HG03565 (cell line): Measurements from ENCODE around the gene SAMD10.
"Not testable (repeated sequence)": the region's sequence is repeated elsewhere in the genome, so short reads cannot be mapped to it uniquely, and the experiment has no call there.

Experiments
- ATAC-seq: cut with Tn5 transposase; IDR thresholded peaks from one replicate; pipeline ENCODE4 v1.9.1; 2021; ENCODE audit warnings: mild to moderate bottlenecking, moderate library complexity; ENCODE audit not compliant: unreplicated experiment

The SAMD10 gene

GRCh38 chr20:63969838-63970713 is 9.4 kb downstream of the SAMD10 start, which contains the start of gene ZNF512B:
TSS of gene ZNF512B (minus strand) at chr20:63969930. CDS start at chr20:63967950, 1,980 bp downstream.
- ATAC-seq: no peak

- ATAC-seq: no peak
These were observed 10.3 kb downstream of the SAMD10 start for GRCh38 chr20:63968928-63969760.

GRCh38 chr20:63968136-63968927 is 11.1 kb downstream of the SAMD10 start:
- ATAC-seq: no peak

GRCh38 chr20:63967330-63968135 is 11.9 kb downstream of the SAMD10 start:
- ATAC-seq: no peak

- ATAC-seq: no peak
These were observed 12.5 kb downstream of the SAMD10 start for GRCh38 chr20:63966944-63967322.

GRCh38 chr20:63966172-63966943 is 13.1 kb downstream of the SAMD10 start:
- no peak for ATAC-seq

- ATAC-seq: no peak
These were observed 15.0 kb downstream of the SAMD10 start for GRCh38 chr20:63964412-63964811.

- ATAC-seq: no peak
These were observed 15.6 kb downstream of the SAMD10 start for GRCh38 chr20:63963784-63964301.

- no peak for ATAC-seq
These were observed 16.1 kb downstream of the SAMD10 start for GRCh38 chr20:63963348-63963741.

GRCh38 chr20:63962426-63963347 is 16.8 kb downstream of the SAMD10 start:
- no peak for ATAC-seq

GRCh38 chr20:63961664-63962425 is 17.6 kb downstream of the SAMD10 start:
- ATAC-seq: no peak

- ATAC-seq: not testable (repeated sequence)
These were observed 18.5 kb downstream of the SAMD10 start for GRCh38 chr20:63960654-63961621.

GRCh38 chr20:63959699-63960075 is 19.8 kb downstream of the SAMD10 start:
- no peak for ATAC-seq

- ATAC-seq: no peak
These were observed 20.3 kb downstream of the SAMD10 start for GRCh38 chr20:63958964-63959698.

- ATAC-seq: no peak
These were observed 21.0 kb downstream of the SAMD10 start for GRCh38 chr20:63958471-63958870.
